ENCODE measurements around the gene DNLZ.

DNLZ gene

DNA sequence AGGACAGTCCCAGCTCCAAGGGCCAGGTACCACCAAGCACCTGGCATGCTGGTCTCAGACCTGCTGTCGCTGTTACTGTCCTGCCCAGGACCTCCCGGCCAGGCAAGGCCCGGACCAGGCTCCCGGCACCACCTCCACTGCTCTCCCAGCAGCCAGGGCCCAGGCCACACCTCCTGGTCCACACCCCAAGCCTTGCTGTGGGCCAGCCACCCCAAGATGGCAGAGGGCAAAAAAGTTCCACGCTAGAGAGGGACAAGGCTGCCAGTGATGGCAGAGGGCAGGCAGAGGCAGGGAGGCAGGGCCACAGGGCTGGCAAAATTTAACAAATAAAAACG lies 1.1 kb downstream of the DNLZ start:
- Mint-ChIP-seq H3K9me3 (no peaks in the 10 kb centered on the region), H3K36me3 (ENCODE audit: low read depth) (no peaks in the 10 kb centered on the region), H3K4me3 (no peak overlapping the region), H3K27ac (no peak overlapping the region), H3K4me1 (peaks cover 10% of the 10 kb centered on the region), H3K27me3 (ENCODE audit: low read depth, poor library complexity) (no peaks in the 10 kb centered on the region)
- no peak for DNase-seq
- no peak for TF ChIP-seq CTCF (IDR thresholded peaks at IDR 0.05)

GRCh38 chr9:136361754-136362449 lies 1.6 kb downstream of the DNLZ start:
- no peak for TF ChIP-seq CTCF (IDR thresholded peaks at IDR 0.05)
- Mint-ChIP-seq H3K27me3 (ENCODE audit: low read depth, poor library complexity) (no peaks in the 10 kb centered on the region), H3K36me3 (ENCODE audit: low read depth) (no peaks in the 10 kb centered on the region), H3K9me3 (no peaks in the 10 kb centered on the region), H3K4me3 (no peak overlapping the region), H3K4me1 (peaks cover 10% of the 10 kb centered on the region), H3K27ac (no peak overlapping the region)
- DNase-seq = no peak

DNA sequence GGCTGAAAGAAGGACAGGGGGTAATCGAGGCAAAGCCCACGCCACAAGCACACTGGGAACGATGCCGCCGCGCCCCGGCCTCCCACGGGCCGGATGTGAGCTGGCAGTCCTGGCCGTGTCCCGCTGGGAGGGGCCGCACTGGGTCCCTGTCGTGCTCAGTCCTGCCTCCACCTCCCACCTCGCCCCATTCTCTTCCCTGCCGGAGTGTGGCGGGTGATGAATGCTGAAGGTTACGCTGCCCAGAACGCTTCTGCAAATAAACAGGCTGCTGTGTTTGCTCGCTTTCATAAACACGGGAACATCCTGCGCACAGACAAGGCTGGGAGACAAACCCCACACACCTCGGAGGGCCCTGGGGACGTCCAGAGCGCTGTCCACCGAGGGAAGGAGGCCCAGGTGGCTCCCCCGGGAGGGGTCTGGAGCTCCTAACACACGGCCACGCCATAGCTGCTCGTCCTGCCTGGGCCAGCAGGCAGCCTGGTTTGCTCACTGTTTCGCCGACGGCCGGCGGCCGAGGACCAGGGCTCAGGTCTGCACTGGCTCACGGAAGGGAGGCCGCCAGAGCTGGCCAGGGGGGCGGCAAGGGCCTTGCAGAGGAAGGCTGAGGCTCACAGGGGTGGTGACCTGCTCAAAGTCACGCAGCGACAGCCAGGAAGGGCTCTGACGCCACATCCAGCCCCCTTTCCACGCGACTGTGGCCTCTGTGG lies 2.3 kb downstream of the DNLZ start:
- H3K4me3 Mint-ChIP-seq = no peak overlapping the region
- H3K27ac Mint-ChIP-seq = no peak overlapping the region
- no peaks in the 10 kb centered on the region for H3K27me3 Mint-ChIP-seq (ENCODE audit: low read depth, poor library complexity)
- TF ChIP-seq CTCF (IDR thresholded peaks at IDR 0.05) = no peak
- H3K9me3 Mint-ChIP-seq = no peaks in the 10 kb centered on the region
- no peaks in the 10 kb centered on the region for H3K36me3 Mint-ChIP-seq (ENCODE audit: low read depth)
- peaks cover 10% of the 10 kb centered on the region for H3K4me1 Mint-ChIP-seq
- DNase-seq = no peak

GRCh38 chr9:136359774-136360718 lies 3.5 kb downstream of the DNLZ start:
- Mint-ChIP-seq H3K9me3 (no peaks in the 10 kb centered on the region), H3K27me3 (ENCODE audit: low read depth, poor library complexity) (no peaks in the 10 kb centered on the region), H3K36me3 (ENCODE audit: low read depth) (no peaks in the 10 kb centered on the region), H3K4me3 (no peak overlapping the region), H3K4me1 (peaks cover 10% of the 10 kb centered on the region), H3K27ac (no peak overlapping the region)
- DNase-seq = no peak
- no peak for TF ChIP-seq CTCF (IDR thresholded peaks at IDR 0.05)

- Mint-ChIP-seq H3K27ac (no peak overlapping the region), H3K4me3 (no peak overlapping the region), H3K36me3 (ENCODE audit: low read depth) (no peaks in the 10 kb centered on the region), H3K4me1 (peaks cover 19% of the 10 kb centered on the region), H3K9me3 (no peaks in the 10 kb centered on the region), H3K27me3 (ENCODE audit: low read depth, poor library complexity) (no peaks in the 10 kb centered on the region)
- DNase-seq = no peak
- TF ChIP-seq CTCF (IDR thresholded peaks at IDR 0.05) = no peak
Observed at GRCh38 chr9:136358888-136359287, 4.7 kb downstream of the DNLZ start.

All from nephron progenitor cell (in vitro differentiated cells).